KMS-11 (cell line): ENCODE results near the gene PTGES2.

Source experiments
- H2AFZ ChIP-seq: fragments of 200-600 bp; sonication (generic); 2 replicates; pipeline ENCODE4 v1.6.1; 2016; ENCODE audit warnings: antibody characterized with exemption, mixed run types, low read depth
- H3K27ac ChIP-seq: fragments of 200-600 bp; sonication (generic); 2 replicates; pipeline ENCODE4 v1.6.1; 2016; ENCODE audit warnings: mild to moderate bottlenecking, mixed run types
- H3K27me3 ChIP-seq: fragments of 200-600 bp; sonication (generic); 2 replicates; pipeline ENCODE4 v1.6.1; 2017; ENCODE audit warnings: mild to moderate bottlenecking, low read depth, mixed run types, moderate library complexity; ENCODE audit not compliant: insufficient read depth
- H3K36me3 ChIP-seq: fragments of 200-600 bp; sonication (generic); 2 replicates; pipeline ENCODE4 v1.6.1; 2017; ENCODE audit warnings: mild to moderate bottlenecking, mixed run types; ENCODE audit not compliant: insufficient read depth
- H3K4me1 ChIP-seq: fragments of 200-600 bp; sonication (generic); 2 replicates; pipeline ENCODE4 v1.6.1; 2016; ENCODE audit warnings: mild to moderate bottlenecking, low read depth, mixed run types; ENCODE audit not compliant: poor library complexity, severe bottlenecking
- H3K4me2 ChIP-seq: fragments of 200-600 bp; sonication (generic); 2 replicates; pipeline ENCODE4 v1.7.0; 2016; ENCODE audit warnings: mild to moderate bottlenecking, mixed run types
- H3K4me3 ChIP-seq: fragments of 200-600 bp; sonication (generic); IDR thresholded peaks from 2 replicates; pipeline ENCODE4 v1.6.1; 2017; ENCODE audit warnings: low read depth, low read length, mixed read lengths; ENCODE audit not compliant: insufficient read depth
- H3K79me2 ChIP-seq: fragments of 200-600 bp; sonication (generic); 2 replicates; pipeline ENCODE4 v1.6.1; 2016; ENCODE audit warnings: low read depth, mixed run types; ENCODE audit not compliant: insufficient read depth
- H3K9ac ChIP-seq: fragments of 200-600 bp; sonication (generic); 2 replicates; pipeline ENCODE4 v1.6.1; 2016; ENCODE audit warnings: mild to moderate bottlenecking, mixed run types
- H4K20me1 ChIP-seq: fragments of 200-600 bp; sonication (generic); 2 replicates; pipeline ENCODE4 v1.6.1; 2016; ENCODE audit warnings: mild to moderate bottlenecking, mixed run types; ENCODE audit not compliant: insufficient read depth
- CTCF ChIP-seq: fragments of 200-600 bp; sonication (generic); conservative IDR thresholded peaks from 2 replicates; pipeline ENCODE4 v1.6.1; 2017; ENCODE audit warnings: low read depth, mild to moderate bottlenecking, antibody characterized with exemption, low read length, moderate library complexity, mixed read lengths

PTGES2 gene

DNA sequence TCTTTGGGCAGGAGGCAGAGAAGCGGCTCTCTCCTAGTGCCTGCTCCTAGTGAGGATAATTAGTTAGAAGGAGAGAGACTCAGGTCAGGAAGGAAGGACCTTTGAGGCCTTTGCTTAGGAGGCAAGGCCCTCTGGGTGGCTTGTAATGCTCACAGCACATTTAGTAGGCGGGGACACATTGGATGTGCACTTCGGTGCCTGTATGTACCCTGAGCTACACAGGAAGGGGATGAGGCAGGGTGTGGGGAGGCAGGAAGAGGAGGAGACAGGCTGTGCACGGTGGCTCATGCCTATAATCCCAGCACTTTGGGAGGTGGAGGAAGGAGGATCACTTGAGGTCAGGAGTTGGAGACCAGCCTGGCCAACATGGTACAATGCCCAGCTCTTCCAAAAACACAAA, 14.5 kb upstream of the PTGES2 start:
- Histone ChIP-seq H3K27me3 (peaks cover 9% of the 10 kb centered on the region; the same call in 1 of the 2 replicates), H3K79me2 (no peaks in the 10 kb centered on the region), H3K36me3 (no peaks in the 10 kb centered on the region), H3K4me2 (no peak overlapping the region), H4K20me1 (no peaks in the 10 kb centered on the region), H3K4me3 (no peak overlapping the region), H3K9ac (no peak overlapping the region), H3K27ac (no peak overlapping the region), H3K4me1 (no peaks in the 10 kb centered on the region), H2AFZ (no peak overlapping the region)
- TF ChIP-seq CTCF = no peak

DNA sequence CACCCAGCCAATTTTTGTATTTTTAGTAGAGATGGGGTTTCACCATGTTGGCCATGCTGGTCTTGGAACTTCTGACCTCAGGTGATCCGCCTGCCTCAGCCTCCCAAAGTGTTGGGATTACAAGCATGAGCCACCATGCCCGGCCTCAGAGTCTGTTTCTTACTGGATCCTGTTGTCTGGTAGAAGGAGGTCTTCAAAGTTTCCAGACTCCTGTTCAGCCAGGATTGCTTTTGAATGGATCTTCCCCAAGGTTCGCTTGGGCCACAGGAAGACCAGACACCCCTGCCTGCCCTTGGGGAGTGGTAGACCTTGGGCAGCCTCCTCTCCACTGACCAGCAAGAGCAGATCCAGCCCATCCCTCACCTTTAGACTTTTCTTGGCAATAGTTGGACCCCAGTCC, 14.1 kb upstream of the PTGES2 start:
- Histone ChIP-seq H3K27ac (no peak overlapping the region), H3K4me3 (no peak overlapping the region), H3K27me3 (peaks cover 9% of the 10 kb centered on the region; the same call in 1 of the 2 replicates), H2AFZ (no peak overlapping the region), H3K9ac (no peak overlapping the region), H3K79me2 (no peaks in the 10 kb centered on the region), H4K20me1 (no peaks in the 10 kb centered on the region), H3K4me2 (no peak overlapping the region), H3K4me1 (no peaks in the 10 kb centered on the region), H3K36me3 (no peaks in the 10 kb centered on the region)
- no peak for TF ChIP-seq CTCF

DNA sequence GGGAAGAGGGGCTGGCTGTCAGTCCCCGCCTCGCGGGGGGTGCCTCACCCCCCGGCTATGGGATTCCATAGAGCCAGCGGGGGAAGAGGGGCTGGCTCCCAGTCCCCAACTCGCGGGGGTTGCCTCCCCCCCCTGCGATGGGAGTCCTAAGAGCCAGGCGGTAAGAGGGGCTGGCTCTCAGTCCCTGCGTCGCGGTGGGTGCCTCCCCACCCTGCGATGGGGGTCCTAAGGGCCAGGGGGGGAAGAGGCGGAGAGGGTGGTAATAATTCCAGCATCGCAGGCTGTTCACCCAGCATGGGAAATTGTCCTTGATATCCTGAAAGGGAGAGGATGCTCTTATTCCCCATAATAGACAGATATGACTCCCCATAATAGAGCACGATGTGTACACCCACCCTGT, 12.1 kb upstream of the PTGES2 start:
- Histone ChIP-seq H3K27me3 (peaks cover 9% of the 10 kb centered on the region; the same call in 1 of the 2 replicates), H4K20me1 (no peaks in the 10 kb centered on the region), H3K36me3 (no peaks in the 10 kb centered on the region), H3K4me1 (no peaks in the 10 kb centered on the region), H3K27ac (no peak overlapping the region), H3K4me3 (no peak overlapping the region), H3K79me2 (no peaks in the 10 kb centered on the region), H2AFZ (no peak overlapping the region), H3K4me2 (no peak overlapping the region), H3K9ac (no peak overlapping the region)
- TF ChIP-seq CTCF = no peak

- H3K27me3 ChIP-seq = peaks cover 19% of the 10 kb centered on the region; the same call in 1 of the 2 replicates
Measured at GRCh38 chr9:128138001-128138400, 10.5 kb upstream of the PTGES2 start.

More at GRCh38 chr9:128138001-128138400, 10.5 kb upstream of the PTGES2 start:
- Histone ChIP-seq H3K9ac (no peak overlapping the region), H4K20me1 (no peaks in the 10 kb centered on the region), H3K79me2 (no peaks in the 10 kb centered on the region), H2AFZ (no peak overlapping the region), H3K4me2 (no peak overlapping the region), H3K36me3 (no peaks in the 10 kb centered on the region), H3K4me3 (no peak overlapping the region), H3K27ac (no peak overlapping the region), H3K4me1 (no peaks in the 10 kb centered on the region)
- no peak for TF ChIP-seq CTCF
